HG03196 (cell line): ENCODE measurements around the gene ERP27.
A peak's percentile ranks its signal among the peaks of the same experiment; 100 is the strongest.

ENCODE experiments used
- ATAC-seq: cut with Tn5 transposase; IDR thresholded peaks from one replicate; pipeline ENCODE4 v1.9.1; 2021; ENCODE audit not compliant: unreplicated experiment

Gene ERP27

DNA sequence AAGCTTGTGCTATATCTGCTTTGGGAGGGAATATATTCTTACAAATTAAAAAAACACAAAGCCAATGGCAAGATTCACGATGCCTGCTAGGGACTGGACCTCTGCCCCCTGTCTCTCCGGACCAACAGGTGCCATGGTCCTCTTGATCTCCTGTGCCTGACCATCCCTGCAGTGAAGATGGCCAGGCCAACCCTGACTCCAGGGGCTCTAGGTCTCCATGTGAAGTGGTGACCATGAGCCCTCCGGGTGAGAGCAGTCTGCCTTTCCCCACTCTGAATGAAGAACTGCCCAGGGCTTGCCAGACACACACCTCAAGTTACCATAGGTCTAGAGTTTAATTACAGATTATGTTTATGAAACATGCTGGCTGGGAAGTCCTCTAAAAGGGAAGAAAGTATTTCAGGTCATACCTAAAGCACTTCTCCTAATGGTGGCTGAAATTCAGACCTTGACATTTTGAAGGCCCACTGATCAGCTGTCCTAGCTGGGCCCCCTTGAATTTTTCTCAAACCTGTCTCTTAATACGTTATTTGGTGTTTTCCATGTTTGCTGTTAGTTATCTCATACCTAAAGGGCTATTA is 21.7 kb upstream of the ERP27 start:
- ATAC-seq, result no peak

DNA sequence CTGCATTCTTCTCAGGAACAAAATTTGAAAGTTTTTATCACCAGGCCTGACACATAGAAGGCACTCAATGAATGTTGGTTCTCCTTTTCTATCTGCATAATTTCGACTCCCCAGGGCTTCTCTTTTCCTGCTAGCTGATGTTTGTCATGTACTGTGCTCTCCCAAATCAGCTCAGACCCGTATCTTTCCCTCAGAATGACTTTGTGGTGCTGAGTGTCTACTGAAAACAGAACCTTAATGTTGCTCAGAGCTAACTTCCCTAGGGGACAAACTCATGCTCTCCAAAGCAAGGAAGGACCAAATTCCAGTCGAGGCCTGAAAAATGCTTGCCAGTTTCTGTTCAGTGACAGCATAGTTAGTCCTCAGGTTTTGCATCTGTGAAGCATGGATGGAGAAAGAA is 21.1 kb upstream of the ERP27 start:
- ATAC-seq, result no peak

DNA sequence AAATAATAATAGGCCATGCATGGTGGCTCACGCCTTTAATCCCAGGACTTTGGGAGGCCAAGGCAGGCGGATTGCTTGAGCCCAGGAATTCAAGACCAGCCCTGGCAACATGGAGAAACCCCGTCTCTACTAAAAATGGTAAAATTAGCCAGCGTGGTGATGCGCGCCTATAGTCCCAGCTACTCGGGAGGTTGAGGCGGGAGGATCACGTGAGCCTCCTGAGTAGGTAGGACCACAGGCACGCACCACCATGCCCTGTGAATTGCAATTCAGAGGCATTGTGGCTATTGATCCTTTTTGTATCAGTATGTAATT is 20.7 kb upstream of the ERP27 start:
- no peak for ATAC-seq

DNA sequence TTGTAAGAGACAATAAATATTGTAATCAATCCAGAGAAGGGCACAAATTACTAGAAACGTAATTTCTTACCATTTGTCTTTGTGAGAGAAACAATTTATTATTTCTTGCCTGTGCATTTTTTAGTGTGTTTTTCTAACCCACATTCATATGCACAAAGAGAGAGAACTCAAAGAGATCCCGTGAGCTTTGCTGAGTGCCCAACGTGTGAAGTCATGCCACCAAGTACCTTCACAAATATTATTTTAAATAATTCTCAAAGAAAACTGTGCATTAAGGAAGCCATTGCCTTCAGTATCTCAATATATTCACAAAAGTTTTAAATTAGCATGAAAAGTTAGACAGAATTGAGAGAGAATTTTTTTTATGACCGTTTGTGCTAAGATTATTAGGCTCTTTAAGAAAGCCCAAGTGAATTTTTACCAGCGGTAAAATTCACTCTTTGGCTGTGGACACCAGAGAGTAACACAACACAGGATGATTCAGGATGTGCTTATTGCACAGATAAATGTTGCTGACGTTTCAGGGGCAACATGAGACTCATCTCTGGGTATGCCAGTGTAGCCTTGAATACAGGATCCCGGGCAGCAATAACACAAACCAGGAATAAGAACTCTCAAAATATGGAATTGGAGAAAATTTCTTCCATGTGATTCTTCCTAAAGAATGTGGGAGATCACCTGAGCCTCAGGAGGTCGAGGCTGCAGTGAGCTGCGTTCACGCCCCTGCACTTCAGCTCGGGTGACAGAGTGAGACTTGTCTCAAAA is 20.2 kb upstream of the ERP27 start:
- ATAC-seq, result no peak

DNA sequence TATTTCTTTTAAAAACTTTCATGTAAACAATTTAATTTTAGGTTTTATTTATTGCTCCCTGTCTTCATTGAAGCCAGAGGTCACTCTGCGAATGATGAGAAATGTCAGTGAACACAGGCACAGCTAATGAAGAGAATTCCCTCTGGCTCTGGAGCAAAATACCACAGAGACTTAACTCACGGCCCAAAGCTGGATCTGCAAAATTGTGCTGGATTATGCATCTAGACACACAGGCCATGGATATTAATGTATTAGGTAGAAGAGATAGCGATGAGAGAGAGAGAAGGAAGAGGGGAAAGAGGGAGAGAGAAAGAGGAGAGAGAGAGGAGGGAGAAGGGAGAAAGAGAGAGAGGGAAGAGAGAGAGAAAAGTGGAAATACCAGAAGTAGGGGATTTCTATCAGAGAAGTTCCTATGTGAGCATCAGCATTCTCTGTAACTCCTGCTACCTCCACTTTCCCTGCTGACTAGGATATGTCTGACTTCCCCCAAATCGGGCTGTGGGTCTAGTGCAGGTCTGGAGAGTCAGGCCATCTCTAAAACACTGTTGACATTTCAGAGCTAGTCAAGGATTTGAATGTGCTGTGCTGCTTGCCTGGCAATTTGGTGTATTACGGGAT is 19.3 kb upstream of the ERP27 start:
- no peak for ATAC-seq

DNA sequence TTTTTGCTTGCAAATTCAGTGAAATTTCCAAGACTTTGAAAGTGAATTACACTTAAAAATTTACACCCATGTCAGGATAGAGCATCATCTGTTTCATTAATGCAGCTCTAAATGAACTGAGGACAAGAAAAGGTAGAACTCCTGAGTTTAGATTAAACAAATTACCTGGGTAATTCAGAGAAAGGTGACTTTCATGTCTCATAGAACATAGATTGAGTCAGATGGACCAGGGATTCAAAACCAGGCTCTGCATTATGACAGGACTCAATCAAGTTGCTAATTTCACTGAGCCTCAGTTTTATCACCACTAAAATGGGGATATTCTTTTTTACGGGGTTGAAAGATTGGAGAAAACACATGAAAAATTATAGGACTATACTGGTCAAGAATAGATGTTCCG is 18.6 kb upstream of the ERP27 start:
- ATAC-seq, result no peak

DNA sequence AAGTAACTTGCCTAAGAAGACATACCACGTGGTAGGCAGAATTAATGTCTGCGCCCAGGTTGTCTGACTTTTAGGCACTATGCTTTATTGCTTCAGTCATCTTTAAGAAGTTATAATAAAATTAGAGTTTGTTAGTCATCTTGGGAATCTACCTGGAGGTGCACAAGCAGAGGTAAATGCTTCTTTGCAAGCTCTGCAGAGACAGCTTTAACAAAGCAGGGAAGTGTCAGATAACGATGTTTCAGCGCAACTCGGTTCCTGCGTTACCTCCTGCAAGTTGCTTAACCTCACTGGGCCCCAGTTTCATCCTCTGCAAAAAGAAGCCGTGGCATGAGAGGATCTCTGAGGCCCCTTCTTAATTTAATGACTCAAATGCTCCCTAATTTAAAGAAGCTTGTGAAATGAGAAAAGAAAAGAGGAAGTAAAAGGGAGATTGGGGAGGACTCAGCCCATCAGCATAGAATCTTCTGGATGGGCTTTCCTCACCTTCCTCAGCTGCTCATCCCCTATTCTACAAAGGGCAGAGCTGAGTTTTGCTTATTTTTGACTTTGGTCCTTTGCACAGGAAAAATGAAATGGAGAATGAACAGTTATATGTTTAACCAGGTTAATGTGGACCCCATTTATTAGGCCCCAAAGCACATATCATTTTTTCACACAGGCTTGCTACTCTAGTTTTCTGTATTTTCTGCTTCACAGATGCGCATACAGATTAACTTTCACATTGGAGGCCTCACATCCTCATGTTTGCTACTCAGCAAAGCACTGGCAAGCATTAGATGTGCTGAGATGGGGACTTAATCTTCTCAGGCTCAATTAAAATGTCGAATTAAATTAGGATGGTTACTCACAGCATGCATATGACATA is 17.9 kb upstream of the ERP27 start:
- ATAC-seq, result peak; percentile 30

DNA sequence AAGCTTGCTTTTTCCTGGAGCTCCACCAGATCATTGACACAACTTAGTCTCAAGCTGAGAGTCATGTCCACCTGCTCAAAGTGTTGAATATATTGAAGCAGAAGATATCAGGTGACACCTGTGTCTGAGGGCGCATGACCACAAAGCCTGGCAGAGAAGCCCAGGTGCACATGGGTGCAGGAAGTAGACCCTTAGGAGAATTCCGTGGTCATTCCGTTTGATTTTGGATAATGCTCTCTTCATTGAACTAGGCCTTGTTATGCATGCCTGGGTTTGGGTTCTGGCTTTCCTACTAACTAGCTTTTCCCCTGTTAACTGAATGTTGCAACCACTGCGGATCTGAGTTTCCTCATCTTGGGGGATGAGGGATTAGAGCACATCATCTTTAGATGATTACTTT is 15.9 kb upstream of the ERP27 start:
- no peak for ATAC-seq

DNA sequence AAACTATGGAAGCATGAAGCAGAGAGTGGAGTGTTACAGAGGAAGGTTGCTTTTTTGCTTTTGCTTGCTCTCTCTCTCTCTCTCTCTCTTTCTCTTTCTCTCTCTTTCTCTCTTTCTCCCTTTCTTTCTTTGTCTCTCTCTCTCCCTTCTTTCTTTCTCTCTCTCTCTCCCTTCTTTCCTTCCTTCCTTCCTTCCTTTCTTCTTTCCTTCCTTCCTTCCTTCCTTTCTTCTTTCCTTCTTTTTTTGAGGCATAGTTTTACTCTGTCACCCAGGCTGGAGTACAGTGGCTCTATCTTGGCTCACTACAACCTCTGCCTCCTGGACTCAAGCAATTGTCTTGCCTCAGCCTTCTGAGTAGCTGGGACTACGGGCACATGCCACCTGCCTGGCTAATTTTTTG is 15.4 kb upstream of the ERP27 start:
- no peak for ATAC-seq

DNA sequence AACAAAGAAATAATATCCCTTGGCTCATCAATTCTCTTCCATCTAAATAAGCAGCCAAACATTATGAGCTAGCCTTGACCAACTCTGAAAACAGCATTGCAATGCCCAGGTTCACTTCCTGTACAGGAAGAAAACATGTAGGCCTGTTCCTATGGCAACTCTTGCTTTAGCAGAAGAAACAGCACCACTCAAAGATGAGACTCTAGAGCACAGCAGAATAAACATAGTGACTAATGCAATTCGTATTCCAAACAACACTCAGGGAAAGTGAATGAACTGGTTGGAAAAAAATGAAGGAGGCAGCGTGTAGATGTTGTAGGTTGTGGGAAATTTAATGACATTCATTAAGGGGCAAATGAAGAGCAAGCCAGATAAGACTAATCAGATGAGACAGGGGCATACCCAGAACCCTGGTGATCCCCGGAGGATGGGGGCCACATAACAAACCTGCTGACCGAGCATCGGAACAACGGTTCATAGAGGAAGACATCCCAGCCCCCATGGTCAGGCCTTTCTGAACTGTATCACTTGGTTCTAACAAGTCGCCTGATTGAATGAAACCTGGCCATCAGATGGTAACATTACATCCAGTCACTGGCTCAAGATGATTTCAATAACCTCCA is 14.1 kb upstream of the ERP27 start:
- ATAC-seq, result peak; percentile 53

DNA sequence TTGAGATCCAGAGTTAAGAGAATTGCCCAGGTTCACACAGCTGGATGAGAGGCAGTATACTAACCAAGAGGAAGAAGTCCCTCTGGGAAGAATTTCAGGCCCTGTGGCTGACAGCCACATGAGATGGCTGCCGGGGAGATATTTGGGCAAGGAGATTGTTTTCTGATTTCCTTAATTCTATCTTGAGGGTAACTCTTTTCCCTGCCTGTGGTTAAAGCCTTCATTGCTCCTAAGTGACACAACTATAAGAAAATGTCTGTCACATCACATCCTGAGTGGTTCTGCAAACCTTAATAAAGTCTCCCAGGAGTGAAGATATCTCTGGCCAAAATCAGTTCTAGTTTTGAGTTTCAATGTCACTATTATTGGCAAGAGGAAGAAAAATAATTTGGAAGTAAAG is 13.5 kb upstream of the ERP27 start:
- no peak for ATAC-seq

DNA sequence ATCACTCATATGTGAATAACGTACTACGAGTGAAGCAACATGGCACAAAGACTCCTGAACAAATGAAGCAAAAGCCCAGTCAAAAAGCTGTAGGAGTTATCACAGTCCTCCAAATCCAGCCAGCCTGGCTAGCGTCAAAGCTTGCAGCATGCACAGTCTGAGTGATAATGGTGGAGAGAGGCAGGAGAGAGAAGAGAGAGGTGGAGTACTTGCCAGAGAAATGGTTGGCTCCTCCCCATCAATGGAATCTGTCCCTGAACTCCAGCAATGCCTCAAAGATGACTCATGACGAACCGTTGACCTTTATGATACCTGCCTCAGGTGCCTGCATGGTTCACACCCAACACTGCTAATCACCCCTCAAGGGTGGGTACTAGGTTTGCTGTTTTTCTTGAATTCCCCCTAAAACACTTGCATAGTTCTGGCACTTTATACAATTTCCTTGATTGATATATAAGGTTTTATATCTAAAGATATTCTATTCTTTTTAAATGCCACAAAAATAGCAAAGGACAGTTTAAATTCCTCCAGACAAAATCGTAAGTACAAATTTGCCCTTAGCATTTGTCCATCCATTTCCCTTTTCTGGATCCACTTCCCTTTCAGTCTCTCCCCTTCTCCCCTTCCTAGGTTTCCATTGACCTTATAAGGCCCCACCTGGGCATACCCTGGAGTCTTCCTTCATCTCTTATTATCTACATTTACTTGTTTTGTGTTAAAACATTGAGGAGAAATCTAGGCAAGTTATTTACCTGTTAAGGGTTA is 12.8 kb upstream of the ERP27 start:
- no peak for ATAC-seq

DNA sequence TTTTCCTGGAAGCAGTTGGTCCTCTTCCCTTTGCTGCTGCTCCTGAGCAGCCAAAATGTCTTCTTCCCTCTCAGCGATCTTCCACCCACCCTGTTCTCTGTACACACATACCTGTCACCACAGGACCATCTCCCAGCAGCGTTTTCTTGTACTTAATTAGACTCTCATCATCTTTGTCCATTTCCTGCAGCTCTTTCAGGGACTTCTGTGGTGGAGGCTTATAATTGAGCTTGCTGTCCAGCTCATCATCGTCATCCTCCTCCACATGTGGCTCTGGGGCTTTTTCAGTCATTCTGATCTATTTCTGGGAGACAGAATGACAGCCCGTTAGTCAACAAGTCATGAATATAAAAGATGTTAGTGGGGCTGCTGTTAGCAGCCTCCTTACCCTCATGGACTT is 12.1 kb upstream of the ERP27 start:
- ATAC-seq, result no peak

DNA sequence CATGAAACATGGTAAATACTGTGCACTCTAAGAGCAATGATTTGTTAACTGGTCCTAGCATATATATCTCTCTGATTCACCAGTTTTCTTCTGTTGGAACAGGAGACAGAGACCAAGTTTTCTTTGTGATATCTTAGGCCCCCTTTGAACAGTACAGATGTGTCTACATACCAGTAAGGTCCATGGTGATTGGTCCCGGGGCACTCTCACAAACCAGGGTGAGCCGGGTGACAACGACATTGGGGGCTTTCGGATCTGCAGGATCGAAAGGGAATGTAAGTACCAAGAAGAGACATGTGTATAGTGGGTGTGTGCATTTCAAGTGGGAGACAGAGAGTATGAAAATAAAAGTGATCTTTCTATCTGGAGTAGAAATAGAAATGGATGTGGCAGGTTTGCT is 11.3 kb upstream of the ERP27 start:
- no peak for ATAC-seq

DNA sequence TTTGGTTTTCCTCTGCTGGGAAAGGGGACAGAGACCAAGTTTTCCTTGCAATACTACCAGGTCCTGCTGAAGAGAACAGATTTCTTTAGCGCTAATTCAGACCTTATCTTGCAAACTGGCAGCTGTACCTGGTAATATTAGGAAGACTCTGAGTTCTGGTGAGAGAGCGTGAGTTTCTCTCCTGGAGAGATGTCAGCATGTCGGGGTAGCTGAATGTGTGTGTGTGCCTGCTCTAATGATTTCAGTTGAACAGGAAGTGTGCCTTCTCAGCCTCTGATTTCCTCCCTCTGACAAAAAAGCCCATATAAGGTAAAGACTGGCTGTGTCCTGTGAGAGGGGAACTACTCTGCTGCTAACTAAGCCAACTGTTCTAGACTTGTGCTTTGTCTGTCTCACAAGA is 10.3 kb upstream of the ERP27 start:
- ATAC-seq, result peak; percentile 94

DNA sequence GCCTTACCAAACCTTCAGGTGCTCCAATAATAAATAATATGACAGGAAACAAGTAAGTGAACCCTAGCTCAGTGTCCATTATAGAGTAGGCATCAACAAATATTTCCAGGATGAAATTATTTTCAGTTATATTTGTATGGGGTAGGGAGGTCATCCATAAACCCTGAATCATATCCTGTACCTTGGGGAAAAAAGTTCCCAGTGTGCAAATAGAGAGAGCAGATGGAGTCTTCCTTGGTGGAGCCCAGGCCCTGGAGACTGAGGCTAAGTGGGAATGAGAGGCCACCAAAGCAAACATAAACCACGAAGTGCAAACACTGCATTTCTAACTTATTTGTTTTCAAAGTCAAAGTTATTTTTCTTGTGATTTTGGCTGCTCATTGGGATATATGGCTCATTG is 8.5 kb upstream of the ERP27 start:
- ATAC-seq, result no peak

DNA sequence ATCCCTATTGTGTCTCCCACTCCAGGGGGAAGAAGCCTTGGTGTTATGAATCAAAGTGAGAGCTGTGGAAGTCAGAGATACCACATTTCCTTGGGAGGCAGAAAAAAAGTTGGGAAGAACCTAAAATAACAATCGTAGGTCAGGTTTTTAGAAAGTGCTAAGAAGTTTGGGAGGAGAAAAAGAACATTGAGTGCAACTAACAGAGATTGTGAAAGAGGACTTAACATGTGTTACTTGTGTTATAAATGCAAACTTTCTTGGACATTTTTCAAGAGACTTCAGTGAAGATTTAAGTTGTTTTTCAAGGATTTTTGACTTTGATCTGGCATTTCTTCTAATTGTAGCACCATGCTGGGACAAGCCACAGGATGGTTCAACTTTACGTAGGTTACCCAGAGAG is 7.8 kb upstream of the ERP27 start:
- no peak for ATAC-seq

DNA sequence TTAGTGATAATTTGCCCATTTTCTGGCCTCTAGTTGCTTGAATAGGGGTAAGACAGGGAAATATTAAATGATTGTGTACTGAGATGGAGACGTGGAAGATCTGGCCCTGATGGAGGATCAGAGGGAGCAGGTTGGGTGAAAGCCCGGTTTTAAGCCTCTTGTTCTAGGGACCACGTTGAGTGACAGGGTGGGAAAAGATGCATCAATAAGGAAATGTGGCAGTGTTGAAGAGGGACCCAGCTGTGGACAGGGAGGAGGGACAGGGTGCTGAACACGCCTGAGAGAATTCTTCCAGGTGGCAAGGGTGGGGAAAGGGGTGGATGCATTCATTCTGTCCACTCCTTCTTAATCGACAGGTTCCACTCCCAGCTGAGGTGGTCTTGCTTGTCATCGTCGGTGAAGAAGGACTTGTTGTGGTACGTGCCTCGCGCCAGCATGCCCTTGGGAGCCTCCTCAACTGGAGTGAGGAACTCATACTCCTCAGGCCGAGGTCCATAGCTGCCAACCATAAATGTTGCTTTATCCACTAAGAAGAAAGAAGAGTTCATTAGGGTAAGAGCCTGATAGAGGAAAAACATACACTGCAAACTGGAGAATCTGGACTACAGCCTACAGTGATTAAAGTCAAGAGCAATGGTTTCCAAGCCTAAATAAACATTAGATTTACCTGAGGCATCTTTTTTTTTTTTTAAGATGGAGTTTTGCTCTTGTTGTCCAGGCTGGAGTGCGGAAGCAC is 4.0 kb upstream of the ERP27 start:
- ATAC-seq, result no peak

DNA sequence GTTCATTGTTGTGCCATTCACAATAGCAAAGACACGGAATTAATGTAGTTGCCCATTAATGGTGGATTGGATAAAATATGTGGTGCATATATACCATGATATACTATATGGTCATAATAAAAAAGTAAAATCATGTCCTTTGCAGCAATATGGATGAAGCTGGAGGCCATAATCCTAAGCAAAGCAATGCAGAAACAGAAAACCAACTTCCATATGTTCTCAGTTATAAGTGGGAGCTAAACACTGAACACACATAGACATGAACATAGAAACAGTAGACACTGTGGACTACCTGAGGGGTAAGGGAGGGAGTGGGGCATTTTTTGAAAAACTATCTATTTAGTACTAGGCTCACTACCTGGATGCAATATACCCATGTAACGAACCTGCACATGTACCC is 3.0 kb upstream of the ERP27 start:
- ATAC-seq, result no peak

DNA sequence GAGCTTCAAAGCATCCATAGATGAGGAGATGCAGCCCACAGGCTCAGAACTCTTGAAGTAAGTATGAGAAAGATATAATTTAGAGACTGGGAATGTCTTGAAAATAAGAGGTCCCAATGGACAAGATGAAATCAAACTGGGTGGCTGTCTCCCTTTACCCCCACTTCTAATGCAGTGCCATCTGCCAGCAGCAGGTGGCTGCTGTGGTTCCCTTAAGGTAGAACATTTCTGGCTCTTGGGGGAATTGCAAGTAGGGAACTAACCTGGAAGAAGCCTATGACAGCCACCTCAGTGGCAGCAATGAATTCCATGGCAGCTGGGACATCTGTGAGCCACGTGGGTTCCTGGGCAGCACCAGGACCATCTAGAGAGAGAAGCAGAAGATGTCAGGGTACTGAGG is 648 bp downstream of the ERP27 start:
- no peak for ATAC-seq
